Spinal cord (tissue), 10 donors: ENCODE measurements around the gene KNDC1. TPM values are rescaled to one million over a fixed set of nuclear protein-coding genes. Genes with fewer than 3 reads are reported as not detected.

Source experiments
- DNase-seq, 6 donors: peaks; one replicate each; pipeline versions ENCODE4 v3.0.0 to v3.0.0-alpha.2; 2013 to 2015; ENCODE audit warnings: low spot score in 6 of 6, low read depth in 4 of 6
- H3K27ac ChIP-seq: one replicate; pipeline ENCODE4 v1.5.1; 2013; ENCODE audit warnings: low read depth, low read length, control low read depth
- H3K27me3 ChIP-seq: one replicate; pipeline ENCODE4 v1.6.1; 2013; ENCODE audit warnings: low read length; ENCODE audit not compliant: control insufficient read depth, insufficient read depth
- H3K36me3 ChIP-seq: one replicate; pipeline ENCODE4 v1.6.1; 2013; ENCODE audit warnings: low read length; ENCODE audit not compliant: control insufficient read depth, insufficient read depth
- H3K4me1 ChIP-seq: one replicate; pipeline ENCODE4 v1.6.1; 2013; ENCODE audit warnings: low read length; ENCODE audit not compliant: control insufficient read depth, insufficient read depth
- H3K4me3 ChIP-seq: one replicate; pipeline ENCODE4 v1.5.1; 2013; ENCODE audit warnings: low read depth, low read length, control low read depth
- H3K9me3 ChIP-seq: one replicate; pipeline ENCODE4 v1.6.1; 2013; ENCODE audit warnings: low read length; ENCODE audit not compliant: control insufficient read depth, insufficient read depth
- WGBS: methylation state at CpG from one replicate; pipeline ENCODE4 v1.1.5; 2013; ENCODE audit warnings: missing lambda C conversion rate; ENCODE audit not compliant: insufficient coverage; 5-methylcytosine and 5-hydroxymethylcytosine counted together
- polyA plus RNA-seq, 2 donors: library from polyadenylated mRNA; unstranded; fragments of 120-200 nt; gene quantifications; one replicate each; pipeline ENCODE4 v1.2.1, GENCODE V29; 2013; ENCODE audit not compliant: insufficient read length in 2 of 2
- total RNA-seq, 2 donors: library from RNA; depleted of rRNA in 1 of 2; stranded (reverse); fragments of 120-200 nt in 1 of 2; fragments of >200 nt in 1 of 2; gene quantifications; one replicate each; pipeline versions ENCODE4 v1.2.3 to v1.2.4, GENCODE V29; 2013 to 2014
- donor health status: healthy.

Gene KNDC1
- total and polyA plus RNA-seq, 4 donors: 8.3 to 35.8 (median 23.5) TPM

DNA sequence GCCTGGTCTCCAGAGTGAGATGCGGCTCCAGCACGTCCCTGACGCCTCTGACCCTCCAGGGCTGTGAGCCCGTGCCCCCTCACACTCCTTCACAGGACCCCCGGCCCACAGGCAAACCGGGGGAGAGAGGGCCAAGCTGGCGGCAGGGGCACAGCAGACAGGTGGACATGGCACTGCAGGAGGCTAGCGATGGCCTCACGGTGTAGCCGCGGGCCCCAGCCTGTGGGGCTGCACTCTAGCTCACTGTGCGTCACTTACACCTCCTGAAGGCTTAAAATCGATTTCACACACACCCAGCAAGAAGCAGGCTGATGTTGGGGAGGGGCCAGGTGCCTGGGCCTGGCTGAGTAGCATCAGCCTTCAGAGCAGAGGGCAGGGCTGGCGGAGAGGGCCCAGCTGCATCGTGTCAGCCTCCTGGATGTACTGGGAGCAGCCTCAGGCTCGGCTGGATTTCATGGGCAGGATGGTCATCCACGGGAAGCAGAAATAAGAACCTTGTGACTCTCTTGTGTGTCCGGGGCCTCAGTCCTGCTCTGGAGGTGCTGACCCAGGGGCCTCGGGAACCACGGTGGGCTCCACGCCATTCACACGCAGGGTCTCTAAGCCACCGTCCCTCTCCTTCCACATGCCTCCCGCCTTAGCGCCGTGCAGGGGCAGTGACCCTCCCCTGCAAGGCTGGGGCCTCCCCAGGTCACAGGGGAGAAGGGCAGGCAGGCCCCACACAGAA is 19.4 kb upstream of the KNDC1 start:
- H3K4me3 ChIP-seq: no peak overlapping the region
- WGBS: 77% methylated on average over 25 of the region's 26 CpGs
- H3K4me1 ChIP-seq: peaks cover 9% of the 10 kb centered on the region
- no peaks in the 10 kb centered on the region for H3K27me3 ChIP-seq
- H3K36me3 ChIP-seq: no peaks in the 10 kb centered on the region
- H3K27ac ChIP-seq: no peak overlapping the region
- H3K9me3 ChIP-seq: no peaks in the 10 kb centered on the region
- no peak for DNase-seq

DNA sequence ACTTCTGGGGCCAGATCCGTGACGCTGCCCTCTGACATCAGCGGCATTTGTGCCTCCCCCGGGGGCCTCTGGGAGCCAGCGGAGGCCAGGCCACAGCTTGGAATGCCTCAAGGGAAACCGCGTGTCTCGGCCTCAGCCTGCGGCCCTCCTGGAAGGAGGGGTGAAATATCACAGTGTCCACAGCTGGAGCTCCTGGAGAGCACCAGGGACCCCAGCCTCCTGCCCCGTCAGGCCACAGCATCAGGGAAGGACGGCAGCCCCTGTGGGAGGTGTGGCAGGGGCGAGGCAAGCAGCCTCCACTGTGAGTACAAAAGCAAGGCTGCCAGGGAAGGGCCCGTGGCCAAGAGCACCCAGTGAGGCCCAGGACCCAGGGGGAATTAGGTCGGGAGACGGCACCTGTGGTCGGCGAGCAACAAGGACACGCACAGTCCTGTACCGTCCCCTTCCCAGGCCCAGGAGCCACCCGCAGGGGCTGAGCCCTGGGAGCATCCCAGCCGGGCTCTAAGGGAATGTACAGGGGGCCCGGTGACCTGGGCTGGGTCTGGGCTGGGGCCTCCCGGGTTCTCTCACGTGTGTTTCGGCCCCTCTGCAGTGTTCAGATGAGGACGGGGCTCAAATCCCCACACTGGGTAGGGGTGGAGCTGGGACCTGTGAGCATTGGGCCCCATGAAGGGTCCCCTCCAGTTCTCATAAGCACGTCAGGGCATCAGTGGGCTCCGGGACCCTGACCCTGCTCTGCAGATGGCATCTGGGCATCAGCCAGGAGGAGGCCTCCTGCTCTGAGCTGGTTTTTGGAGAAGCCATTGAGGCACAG is 18.7 kb upstream of the KNDC1 start:
- WGBS: 82% methylated on average over 28 of the region's 28 CpGs
- Histone ChIP-seq H3K27me3 (no peaks in the 10 kb centered on the region), H3K36me3 (no peaks in the 10 kb centered on the region), H3K4me3 (no peak overlapping the region), H3K9me3 (no peaks in the 10 kb centered on the region), H3K4me1 (peaks cover 9% of the 10 kb centered on the region), H3K27ac (no peak overlapping the region)
- no peak for DNase-seq

DNA sequence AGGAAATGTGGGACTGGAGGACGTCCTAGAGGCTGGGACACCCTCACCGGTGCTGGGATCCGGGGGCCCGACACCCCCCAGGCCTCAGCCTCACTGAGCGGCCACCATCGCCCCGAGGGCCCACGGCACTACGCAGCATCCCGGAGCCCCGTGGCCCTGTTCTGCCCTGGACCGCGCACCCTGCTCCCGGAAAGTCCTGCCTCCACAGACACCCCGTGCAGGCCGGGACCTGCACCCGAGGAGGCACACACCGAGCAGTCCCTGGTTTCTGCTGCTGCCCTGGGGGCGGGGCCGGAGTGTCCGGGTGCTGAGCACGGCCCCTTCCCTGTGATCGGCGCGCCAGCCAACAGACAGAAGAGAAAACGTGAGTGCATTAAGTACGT is 18.1 kb upstream of the KNDC1 start:
- Histone ChIP-seq H3K36me3 (no peaks in the 10 kb centered on the region), H3K4me1 (peaks cover 9% of the 10 kb centered on the region), H3K27ac (no peak overlapping the region), H3K9me3 (no peaks in the 10 kb centered on the region), H3K4me3 (no peak overlapping the region), H3K27me3 (no peaks in the 10 kb centered on the region)
- no peak for DNase-seq
- WGBS: 89% methylated on average over 23 of the region's 27 CpGs

DNA sequence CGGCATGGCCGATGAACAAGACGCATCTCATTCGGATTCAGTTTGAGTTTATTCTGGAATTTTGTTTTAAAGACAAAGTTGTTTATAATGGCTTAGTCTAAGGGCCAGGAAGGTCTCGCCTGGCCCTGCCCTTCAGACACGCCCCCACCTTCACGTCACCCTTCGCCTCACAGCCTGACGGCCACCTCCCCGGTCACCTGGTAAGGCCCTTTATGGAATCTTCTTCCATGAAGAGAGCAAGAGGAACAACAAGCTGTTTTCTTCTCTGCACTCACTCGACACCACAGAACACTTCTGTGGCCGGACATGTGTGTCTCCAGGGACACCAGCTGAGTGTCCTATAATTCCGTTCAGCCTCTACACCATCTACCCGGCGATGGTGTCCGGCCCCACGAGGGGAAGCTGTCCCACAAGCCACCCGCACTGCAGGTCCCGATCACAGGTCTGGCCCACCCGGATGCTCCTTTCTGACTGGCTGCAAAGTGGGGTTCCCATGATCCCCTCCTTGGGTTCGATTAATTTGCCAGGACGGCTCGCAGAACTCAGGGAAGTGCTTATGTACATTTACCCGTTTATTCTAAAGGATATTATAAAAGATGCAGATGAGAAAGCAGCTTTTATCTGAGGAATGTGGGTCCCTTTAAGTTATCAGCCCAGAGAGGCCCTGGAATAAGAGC is 17.4 kb upstream of the KNDC1 start:
- Histone ChIP-seq H3K36me3 (no peaks in the 10 kb centered on the region), H3K27ac (no peak overlapping the region), H3K4me1 (peaks cover 9% of the 10 kb centered on the region), H3K4me3 (no peak overlapping the region), H3K27me3 (no peaks in the 10 kb centered on the region), H3K9me3 (no peaks in the 10 kb centered on the region)
- no peak for DNase-seq
- 85% methylated on average over 24 of the region's 24 CpGs for WGBS

- Histone ChIP-seq H3K4me1 (peaks cover 9% of the 10 kb centered on the region), H3K4me3 (no peak overlapping the region), H3K9me3 (peaks cover 1% of the 10 kb centered on the region), H3K27ac (no peak overlapping the region), H3K36me3 (no peaks in the 10 kb centered on the region), H3K27me3 (no peaks in the 10 kb centered on the region)
- no peak for DNase-seq
- WGBS: 45% methylated on average over 7 of the region's 10 CpGs
These were observed 16.9 kb upstream of the KNDC1 start for GRCh38 chr10:133143200-133143533.

GRCh38 chr10:133143546-133143945 is 16.5 kb upstream of the KNDC1 start:
- Histone ChIP-seq H3K4me3 (no peak overlapping the region), H3K36me3 (no peaks in the 10 kb centered on the region), H3K9me3 (peaks cover 2% of the 10 kb centered on the region), H3K4me1 (peaks cover 9% of the 10 kb centered on the region), H3K27me3 (no peaks in the 10 kb centered on the region), H3K27ac (no peak overlapping the region)
- DNase-seq: no peak
- WGBS: 81% methylated on average over 4 of the region's 9 CpGs

- Histone ChIP-seq H3K27ac (no peak overlapping the region), H3K36me3 (no peaks in the 10 kb centered on the region), H3K27me3 (no peaks in the 10 kb centered on the region), H3K4me3 (no peak overlapping the region), H3K9me3 (peaks cover 2% of the 10 kb centered on the region), H3K4me1 (peaks cover 6% of the 10 kb centered on the region)
- DNase-seq: no peak
- 94% methylated on average over 6 of the region's 7 CpGs for WGBS
These were observed 15.2 kb upstream of the KNDC1 start for GRCh38 chr10:133144771-133145170.

DNA sequence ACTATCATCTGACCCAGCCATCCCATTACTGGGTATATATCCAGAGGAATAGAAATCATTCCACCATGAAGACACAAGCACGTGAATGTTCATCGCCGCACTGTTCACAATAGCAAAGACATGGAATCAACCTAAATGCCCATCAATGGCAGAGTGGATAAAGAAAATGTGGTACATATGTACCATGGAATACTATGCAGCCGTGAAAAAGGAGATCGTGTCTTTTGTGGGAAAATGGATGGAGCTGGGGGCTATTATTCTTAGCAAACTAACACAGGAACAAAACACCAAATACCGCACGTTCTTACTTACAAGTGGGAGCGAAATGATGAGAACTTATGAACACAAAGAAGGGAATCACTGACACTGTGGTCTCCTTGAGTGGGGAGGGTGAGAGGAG is 9.8 kb upstream of the KNDC1 start:
- WGBS: no CpG with 5 or more reads among the region's 8 CpGs

DNA sequence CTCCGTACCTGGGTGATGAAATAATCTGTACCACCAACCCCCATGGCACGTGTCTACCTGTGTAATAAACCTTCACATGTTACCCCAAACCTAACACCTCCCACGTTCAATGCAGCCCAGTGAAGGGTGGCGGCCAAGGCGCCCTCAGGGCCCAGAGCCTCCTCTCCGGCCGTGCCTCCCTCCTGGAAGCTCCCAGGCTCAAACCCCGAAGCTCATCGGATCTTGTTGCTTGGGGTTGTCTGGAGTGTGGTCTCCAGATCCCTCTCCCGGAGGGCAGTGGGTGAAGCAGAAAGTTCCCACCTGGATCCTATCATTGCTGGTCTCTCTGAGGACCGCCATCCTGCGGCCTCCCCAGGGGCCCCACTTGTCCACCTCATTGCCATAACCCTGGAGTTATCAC is 9.4 kb upstream of the KNDC1 start:
- no peaks in the 10 kb centered on the region for H3K27me3 ChIP-seq
- no peak for DNase-seq
- H3K9me3 ChIP-seq: peaks cover 2% of the 10 kb centered on the region
- no peak overlapping the region for H3K27ac ChIP-seq
- H3K4me3 ChIP-seq: no peak overlapping the region
- 90% methylated on average over 11 of the region's 12 CpGs for WGBS
- no peaks in the 10 kb centered on the region for H3K4me1 ChIP-seq
- H3K36me3 ChIP-seq: no peaks in the 10 kb centered on the region

More for the DNA sequence above, 9.8 kb upstream of the KNDC1 start:
- no peaks in the 10 kb centered on the region for H3K27me3 ChIP-seq
- no peak overlapping the region for H3K4me3 ChIP-seq
- H3K4me1 ChIP-seq: no peaks in the 10 kb centered on the region
- H3K36me3 ChIP-seq: no peaks in the 10 kb centered on the region
- no peak overlapping the region for H3K27ac ChIP-seq
- H3K9me3 ChIP-seq: peaks cover 2% of the 10 kb centered on the region
- DNase-seq: no peak
